ENCODE results near the gene MAP4K5. TPM values are rescaled to one million over a fixed set of nuclear protein-coding genes. Genes with fewer than 3 reads are reported as not detected.

The MAP4K5 gene
- polyA plus RNA-seq, 1 donor (not counting 4 experiments of a cell fraction or from before 2014, with no cell fraction given) = 25.8 TPM

DNA sequence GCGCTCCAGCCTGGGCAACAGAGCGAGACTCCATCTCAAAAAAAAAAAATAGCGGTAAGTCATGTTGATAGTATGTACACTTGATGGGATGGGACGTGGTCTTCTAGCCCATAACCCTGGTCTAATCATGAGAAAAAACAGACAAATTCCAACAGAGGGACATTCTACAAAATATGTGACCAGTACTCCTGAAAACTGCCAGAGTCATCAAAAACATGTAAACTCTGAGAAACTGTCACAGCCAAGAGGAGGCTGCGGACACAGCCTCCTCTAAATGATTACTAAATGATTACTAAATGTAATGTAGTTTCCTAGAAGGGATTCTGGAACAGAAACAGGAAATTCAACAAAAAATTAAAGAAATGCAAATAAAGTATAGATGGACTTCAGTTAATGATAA, 156.6 kb downstream of the MAP4K5 start:
- no peak overlapping the region for H2AFZ ChIP-seq (ENCODE audit: control insufficient read depth, low read length)
- DNase-seq (ENCODE audit: low read depth, low spot score) = no peak
- H4K20me1 ChIP-seq (ENCODE audit: control insufficient read depth, extremely low read depth, insufficient read depth, low read length) = no peaks in the 10 kb centered on the region
- H3K9me1 ChIP-seq (ENCODE audit: control insufficient read depth, extremely low read depth, insufficient read depth, low read length) = no peaks in the 10 kb centered on the region
- dilution Hi-C loops (cut with MboI; ENCODE audit: extremely low pct_ligation_motif_present, low sequenced_read_pairs) = no loop called here
- peaks cover 2 to 6% of the 10 kb centered on the region in 2 experiments for H3K36me3 ChIP-seq (ENCODE audit: control insufficient read depth in 2 of 2, extremely low read depth in 1 of 2, insufficient read depth in 2 of 2, low read length in 2 of 2)
- H3K4me2 ChIP-seq (ENCODE audit: control insufficient read depth, extremely low read depth, insufficient read depth, low read depth, low read length) = no peak overlapping the region
- H3K9ac ChIP-seq (ENCODE audit: control insufficient read depth, extremely low read depth, insufficient read depth, low read length) = no peak overlapping the region
- no peak overlapping the region for H3K27ac ChIP-seq (ENCODE audit: control insufficient read depth, insufficient read depth, low read length)
- H3K27me3 ChIP-seq (ENCODE audit: control insufficient read depth, extremely low read depth, insufficient read depth, low read length) = no peaks in the 10 kb centered on the region
- no peaks in the 10 kb centered on the region for H3K4me1 ChIP-seq (ENCODE audit: control insufficient read depth, extremely low read depth, insufficient read depth, low read length)
- FAIRE-seq = no peak
- H3K79me2 ChIP-seq (ENCODE audit: control insufficient read depth, insufficient read depth, low read length) = no peaks in the 10 kb centered on the region
- H3K9me3 ChIP-seq (ENCODE audit: control insufficient read depth, low read depth, low read length) = no peaks in the 10 kb centered on the region
- no peak for TF ChIP-seq EZH2 (IDR thresholded peaks at IDR 0.05; ENCODE audit: low read length)
- TF ChIP-seq, protein P1, sequence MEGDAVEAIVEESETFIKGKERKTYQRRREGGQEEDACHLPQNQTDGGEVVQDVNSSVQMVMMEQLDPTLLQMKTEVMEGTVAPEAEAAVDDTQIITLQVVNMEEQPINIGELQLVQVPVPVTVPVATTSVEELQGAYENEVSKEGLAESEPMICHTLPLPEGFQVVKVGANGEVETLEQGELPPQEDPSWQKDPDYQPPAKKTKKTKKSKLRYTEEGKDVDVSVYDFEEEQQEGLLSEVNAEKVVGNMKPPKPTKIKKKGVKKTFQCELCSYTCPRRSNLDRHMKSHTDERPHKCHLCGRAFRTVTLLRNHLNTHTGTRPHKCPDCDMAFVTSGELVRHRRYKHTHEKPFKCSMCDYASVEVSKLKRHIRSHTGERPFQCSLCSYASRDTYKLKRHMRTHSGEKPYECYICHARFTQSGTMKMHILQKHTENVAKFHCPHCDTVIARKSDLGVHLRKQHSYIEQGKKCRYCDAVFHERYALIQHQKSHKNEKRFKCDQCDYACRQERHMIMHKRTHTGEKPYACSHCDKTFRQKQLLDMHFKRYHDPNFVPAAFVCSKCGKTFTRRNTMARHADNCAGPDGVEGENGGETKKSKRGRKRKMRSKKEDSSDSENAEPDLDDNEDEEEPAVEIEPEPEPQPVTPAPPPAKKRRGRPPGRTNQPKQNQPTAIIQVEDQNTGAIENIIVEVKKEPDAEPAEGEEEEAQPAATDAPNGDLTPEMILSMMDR (optimal IDR thresholded peaks at IDR 0.05 in 1 of 3, IDR thresholded peaks at IDR 0.05 in 1 of 3, conservative IDR thresholded peaks at IDR 0.05 in 1 of 3; ENCODE audit: extremely low read depth in 1 of 3, insufficient read depth in 2 of 3, low read length in 3 of 3) = no peak
- H3K4me3 ChIP-seq (ENCODE audit: control insufficient read depth in 2 of 3, extremely low read depth in 1 of 3, insufficient read depth in 2 of 3, low read depth in 1 of 3, low read length in 3 of 3) = no peak overlapping the region

DNA sequence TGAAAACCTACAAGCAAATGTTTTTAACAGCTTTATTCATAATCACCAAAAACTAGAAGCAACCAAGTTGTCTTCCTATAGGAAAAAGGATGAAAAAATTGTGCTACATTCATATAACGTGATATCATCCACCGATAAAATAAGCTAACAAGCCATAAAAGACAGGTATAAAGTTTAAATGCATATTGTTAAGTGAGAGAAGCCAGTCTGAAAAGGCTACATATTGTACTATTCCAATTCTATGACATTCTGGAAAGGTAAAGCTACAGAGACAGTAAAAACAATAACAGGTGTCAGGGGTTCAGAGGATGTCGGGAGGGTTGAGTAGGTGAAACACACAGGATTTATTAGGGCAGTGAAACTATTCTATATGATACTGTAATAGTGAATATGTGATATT, 158.4 kb downstream of the MAP4K5 start:
- no peak overlapping the region for H3K4me2 ChIP-seq (ENCODE audit: control insufficient read depth, extremely low read depth, insufficient read depth, low read depth, low read length)
- no peak for TF ChIP-seq EZH2 (IDR thresholded peaks at IDR 0.05; ENCODE audit: low read length)
- TF ChIP-seq, protein P1 (optimal IDR thresholded peaks at IDR 0.05 in 1 of 3, IDR thresholded peaks at IDR 0.05 in 1 of 3, conservative IDR thresholded peaks at IDR 0.05 in 1 of 3; ENCODE audit: extremely low read depth in 1 of 3, insufficient read depth in 2 of 3, low read length in 3 of 3) = no peak
- H3K36me3 ChIP-seq (ENCODE audit: control insufficient read depth in 2 of 2, extremely low read depth in 1 of 2, insufficient read depth in 2 of 2, low read length in 2 of 2) = peaks cover 0 to 2% of the 10 kb centered on the region in 2 experiments
- DNase-seq (ENCODE audit: low read depth, low spot score) (no peak), FAIRE-seq (no peak)
- H3K27ac ChIP-seq (ENCODE audit: control insufficient read depth, insufficient read depth, low read length) = no peak overlapping the region
- H4K20me1 ChIP-seq (ENCODE audit: control insufficient read depth, extremely low read depth, insufficient read depth, low read length) = no peaks in the 10 kb centered on the region
- no peaks in the 10 kb centered on the region for H3K4me1 ChIP-seq (ENCODE audit: control insufficient read depth, extremely low read depth, insufficient read depth, low read length)
- H2AFZ ChIP-seq (ENCODE audit: control insufficient read depth, low read length) = no peak overlapping the region
- no peaks in the 10 kb centered on the region for H3K79me2 ChIP-seq (ENCODE audit: control insufficient read depth, insufficient read depth, low read length)
- H3K9ac ChIP-seq (ENCODE audit: control insufficient read depth, extremely low read depth, insufficient read depth, low read length) = no peak overlapping the region
- dilution Hi-C loops (cut with MboI; ENCODE audit: extremely low pct_ligation_motif_present, low sequenced_read_pairs) = no loop called here
- H3K9me1 ChIP-seq (ENCODE audit: control insufficient read depth, extremely low read depth, insufficient read depth, low read length) = no peaks in the 10 kb centered on the region
- no peak overlapping the region for H3K4me3 ChIP-seq (ENCODE audit: control insufficient read depth in 2 of 3, extremely low read depth in 1 of 3, insufficient read depth in 2 of 3, low read depth in 1 of 3, low read length in 3 of 3)
- H3K9me3 ChIP-seq (ENCODE audit: control insufficient read depth, low read depth, low read length) = no peaks in the 10 kb centered on the region
- no peaks in the 10 kb centered on the region for H3K27me3 ChIP-seq (ENCODE audit: control insufficient read depth, extremely low read depth, insufficient read depth, low read length)

Measured in keratinocyte (primary cell).